GM21367 (cell line): ENCODE data around the gene TM9SF4.
"Not testable (repeated sequence)": the region's sequence is repeated elsewhere in the genome, so short reads cannot be mapped to it uniquely, and the experiment has no call there.

Experiments
- ATAC-seq: cut with Tn5 transposase; IDR thresholded peaks from one replicate; pipeline ENCODE4 v1.9.1; 2021; ENCODE audit not compliant: unreplicated experiment

TM9SF4 gene

GRCh38 chr20:32188376-32189122, 79.0 kb downstream of the TM9SF4 start:
- ATAC-seq, result no peak

GRCh38 chr20:32189123-32189410, 79.6 kb downstream of the TM9SF4 start:
- no peak for ATAC-seq

- no peak for ATAC-seq
Measured at GRCh38 chr20:32189691-32190615, 80.4 kb downstream of the TM9SF4 start.

DNA sequence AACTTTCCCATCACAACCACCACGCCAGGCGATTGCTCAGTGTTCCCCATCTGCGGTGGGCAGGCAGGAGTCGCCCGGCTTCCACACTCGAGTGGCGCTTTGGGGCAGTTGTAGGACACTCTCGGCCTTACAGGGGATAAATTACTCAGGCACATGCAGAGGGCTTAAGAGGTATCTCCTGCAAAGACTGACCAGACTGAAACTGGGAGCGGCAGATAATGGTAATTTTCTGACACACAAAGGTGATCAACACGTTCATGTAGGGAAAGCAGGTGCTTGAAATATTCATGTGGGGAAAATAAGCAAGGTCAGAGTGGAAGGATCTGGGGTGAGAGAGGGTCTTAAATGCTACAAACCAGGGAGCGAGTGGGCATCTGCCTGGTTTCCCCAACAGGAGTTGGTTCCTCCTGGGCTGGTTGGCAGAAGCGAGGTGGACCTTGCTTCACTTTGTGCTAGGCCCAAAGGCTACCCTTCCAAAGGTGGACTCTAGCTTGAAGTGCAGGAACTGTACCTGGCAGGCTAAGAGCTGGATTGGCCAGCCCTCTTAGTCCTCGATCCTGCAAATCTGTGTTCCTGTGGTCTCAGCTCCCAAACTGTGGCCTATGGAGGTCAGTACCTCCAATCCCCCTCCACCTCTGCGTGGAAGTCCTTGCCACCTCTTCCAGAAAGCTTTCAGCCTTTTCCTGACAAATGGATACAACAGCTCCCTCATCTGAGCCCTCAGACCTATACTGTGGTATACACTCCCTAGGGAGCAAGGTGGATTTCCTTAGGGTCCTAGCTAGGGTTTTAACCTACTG, 81.3 kb downstream of the TM9SF4 start:
- ATAC-seq, result no peak

DNA sequence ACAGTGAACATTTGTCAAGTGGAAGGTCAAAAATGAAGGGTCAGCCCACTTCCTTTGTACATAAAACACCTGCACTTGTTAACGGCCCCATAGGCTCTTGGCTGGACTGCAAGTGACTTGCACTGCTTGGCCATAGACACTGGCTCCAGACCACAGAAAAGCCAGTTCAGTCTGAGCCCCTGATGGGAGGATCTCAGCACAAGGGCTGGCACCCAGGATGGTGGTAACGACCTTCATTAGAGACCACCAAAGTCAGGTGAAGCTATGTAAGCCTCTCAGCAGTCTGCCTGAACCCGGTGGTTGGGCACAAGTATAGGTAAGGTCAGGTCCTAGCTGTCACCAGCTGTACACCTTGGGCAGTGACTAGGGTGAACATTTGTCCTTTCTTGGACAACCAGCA, 81.9 kb downstream of the TM9SF4 start:
- no peak for ATAC-seq

DNA sequence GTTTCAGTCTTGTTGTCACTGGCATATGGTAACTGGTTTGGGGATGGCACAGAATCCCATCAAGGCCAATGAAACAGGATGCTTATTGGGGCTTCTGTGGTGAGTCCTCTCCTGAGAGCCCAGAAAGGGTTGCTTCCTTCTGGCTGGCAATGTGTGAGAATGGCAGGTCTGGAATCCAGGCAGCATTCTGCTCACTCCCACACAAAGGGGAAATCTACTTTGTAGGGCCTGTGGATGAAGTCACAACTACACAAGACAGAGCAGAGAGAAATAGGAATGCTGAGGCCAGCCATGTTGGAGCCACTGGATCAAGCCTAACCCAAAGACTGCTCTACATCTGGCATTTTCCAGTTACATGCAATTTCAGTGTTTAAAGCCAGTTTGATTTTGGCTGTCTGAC, 82.4 kb downstream of the TM9SF4 start:
- no peak for ATAC-seq

- ATAC-seq, result no peak
Measured at GRCh38 chr20:32192698-32193097, 83.2 kb downstream of the TM9SF4 start.

DNA sequence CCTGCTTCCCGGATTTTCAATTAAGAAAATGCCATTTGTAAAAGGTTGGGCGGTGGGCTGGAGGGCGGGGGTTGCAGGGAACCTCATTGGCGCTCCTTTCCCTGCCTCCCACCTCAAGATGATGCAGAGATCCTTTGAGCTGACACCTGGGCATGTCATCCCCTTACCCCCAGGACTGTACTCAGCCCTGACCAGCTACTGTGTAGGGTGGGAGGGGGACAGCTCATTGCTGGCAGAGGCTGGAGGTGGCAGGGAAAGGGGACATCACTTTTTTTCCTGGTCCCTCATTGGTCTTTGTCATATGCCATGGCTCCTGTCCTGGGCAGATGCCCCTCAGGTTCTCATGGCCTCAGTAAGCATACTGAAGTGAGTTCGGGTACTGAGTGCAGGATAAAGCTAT, 83.8 kb downstream of the TM9SF4 start:
- not testable (repeated sequence) for ATAC-seq

GRCh38 chr20:32193996-32194395, 84.5 kb downstream of the TM9SF4 start:
- no peak for ATAC-seq

DNA sequence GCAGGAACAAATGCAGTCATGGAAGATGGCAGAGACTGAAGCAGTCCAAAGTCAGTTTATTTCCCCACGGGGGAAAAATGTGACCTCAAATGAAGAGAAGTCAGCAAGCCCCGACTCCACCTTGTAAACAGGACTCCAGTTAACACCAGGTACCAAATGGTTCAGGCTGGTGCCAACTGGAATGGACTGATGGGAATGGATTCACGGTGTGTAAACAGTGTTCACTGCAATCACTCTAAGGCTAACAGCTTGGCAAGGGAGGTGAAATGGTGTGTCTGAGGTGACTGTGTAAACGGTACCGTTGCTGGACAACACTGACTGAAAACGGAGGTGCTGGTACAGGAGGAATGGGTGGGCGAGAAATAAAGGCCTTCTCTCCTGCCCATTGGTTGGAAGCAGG, 86.1 kb downstream of the TM9SF4 start:
- no peak for ATAC-seq

GRCh38 chr20:32196613-32197012, 87.1 kb downstream of the TM9SF4 start:
- ATAC-seq, result not testable (repeated sequence)

- ATAC-seq, result not testable (repeated sequence)
Measured at GRCh38 chr20:32197136-32197535, 87.6 kb downstream of the TM9SF4 start.

- no peak for ATAC-seq
Measured at GRCh38 chr20:32199006-32199405, 89.5 kb downstream of the TM9SF4 start.

DNA sequence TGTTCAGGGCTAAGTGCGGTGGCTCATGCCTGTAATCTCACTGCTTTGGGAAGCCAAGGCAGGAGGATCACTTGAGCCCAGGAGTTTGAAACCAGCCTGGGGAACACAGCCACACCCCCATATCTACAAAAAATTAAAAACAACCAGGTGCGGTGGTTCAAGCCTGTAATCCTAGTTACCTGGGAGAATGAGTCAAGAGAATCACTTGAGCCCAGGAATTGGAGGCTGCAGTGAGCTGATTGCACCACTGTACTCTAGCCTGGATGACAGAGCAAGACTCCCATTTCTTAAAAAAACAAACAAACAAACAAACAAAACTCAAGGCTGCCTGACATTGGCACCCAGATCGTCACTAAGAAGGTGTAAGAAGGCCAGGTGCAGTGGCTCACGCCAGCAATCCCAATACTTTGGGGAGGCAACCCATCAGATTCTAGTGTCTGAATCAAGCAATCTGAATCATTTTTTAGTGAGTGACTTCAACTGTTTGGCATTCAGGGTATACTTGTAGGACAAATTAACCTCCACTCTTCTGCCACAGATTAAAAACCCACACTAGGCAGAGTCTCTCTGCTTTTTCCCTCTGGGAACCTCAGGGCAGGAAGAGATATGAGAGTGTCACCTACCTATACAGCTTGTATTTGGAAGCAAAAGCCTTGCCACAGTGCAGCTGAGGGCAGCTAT, 91.9 kb downstream of the TM9SF4 start:
- no peak for ATAC-seq

GRCh38 chr20:32201977-32202363, 92.5 kb downstream of the TM9SF4 start:
- no peak for ATAC-seq

GRCh38 chr20:32203356-32204204, 94.1 kb downstream of the TM9SF4 start:
- no peak for ATAC-seq

GRCh38 chr20:32204205-32205109, 94.9 kb downstream of the TM9SF4 start:
- ATAC-seq, result no peak

DNA sequence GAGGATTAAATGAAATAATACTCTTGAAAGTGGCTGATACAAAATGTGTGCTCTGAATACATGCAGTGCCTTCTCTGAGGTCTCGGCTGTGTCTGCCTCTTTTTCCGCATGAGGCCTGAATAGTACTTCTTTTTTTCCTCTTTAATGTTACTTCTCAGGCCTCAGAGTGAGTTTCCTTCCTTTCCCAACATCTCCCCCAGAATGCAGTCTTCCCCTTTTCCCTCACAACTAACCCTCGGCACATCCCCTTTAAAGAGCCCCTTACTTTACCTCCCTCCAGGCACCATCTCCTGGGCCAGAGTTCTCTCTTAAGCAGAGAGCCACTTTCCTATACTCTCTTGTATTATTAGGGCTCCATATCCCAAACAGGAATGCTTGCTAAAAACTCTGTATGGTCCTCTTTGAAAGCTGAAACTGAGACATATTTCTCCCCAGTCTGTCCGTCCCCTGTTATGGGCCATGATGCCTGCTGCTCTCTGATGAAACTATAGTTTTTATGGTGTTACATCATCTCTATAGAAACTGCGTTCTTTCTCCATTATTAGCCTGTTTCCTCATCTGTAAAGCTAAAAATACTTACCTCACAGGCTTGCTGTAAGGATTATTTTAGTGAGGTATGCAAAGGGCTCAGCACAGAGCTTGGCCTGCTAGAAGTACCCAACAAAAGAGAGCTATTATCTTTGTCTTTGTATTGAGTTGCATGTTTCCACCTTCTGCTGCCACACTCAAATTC, 95.8 kb downstream of the TM9SF4 start:
- ATAC-seq, result no peak
